GM23338 (cell line): ENCODE measurements around the gene MGAT5. TPM values are rescaled to one million over a fixed set of nuclear protein-coding genes. Genes with fewer than 3 reads are reported as not detected.

Source experiments
- ATAC-seq: fragments of 200-7000 bp; cut with Tn5 transposase; 3 replicates; pipeline ENCODE4 v1.9.1; 2020
- DNase-seq: peaks from one replicate; pipeline ENCODE4 v3.0.0-alpha.2; 2015; ENCODE audit warnings: low spot score
- H2AFZ ChIP-seq: fragments of 200-600 bp; sonication (generic); 2 replicates; pipeline ENCODE4 v1.8.0; 2016; ENCODE audit warnings: antibody characterized with exemption, mild to moderate bottlenecking, moderate library complexity
- H3F3A ChIP-seq: fragments of 200-600 bp; sonication (generic); replicated peaks from 2 replicates; pipeline ENCODE4 v1.8.0; 2017; ENCODE audit warnings: antibody characterized with exemption, mixed run types, low read depth
- H3K27ac ChIP-seq: fragments of 200-600 bp; sonication (generic); 2 replicates; pipeline ENCODE4 v1.6.1; 2016; ENCODE audit warnings: low read depth
- H3K27me3 ChIP-seq: fragments of 200-600 bp; sonication (generic); 2 replicates; pipeline ENCODE4 v1.8.0; 2016; ENCODE audit warnings: mild to moderate bottlenecking, mixed run types, moderate library complexity; ENCODE audit not compliant: insufficient read depth
- H3K36me3 ChIP-seq: fragments of 200-600 bp; sonication (generic); 2 replicates; pipeline ENCODE4 v1.8.0; 2016; ENCODE audit warnings: mild to moderate bottlenecking; ENCODE audit not compliant: insufficient read depth
- H3K4me1 ChIP-seq: fragments of 200-600 bp; sonication (generic); 2 replicates; pipeline ENCODE4 v1.8.0; 2016; ENCODE audit warnings: mild to moderate bottlenecking, moderate library complexity; ENCODE audit not compliant: insufficient read depth
- H3K4me2 ChIP-seq: fragments of 200-600 bp; sonication (generic); 2 replicates; pipeline ENCODE4 v1.7.1; 2017; ENCODE audit warnings: mixed run types
- H3K4me3 ChIP-seq: fragments of 200-600 bp; sonication (generic); 2 replicates; pipeline ENCODE4 v1.6.1; 2016; ENCODE audit warnings: mixed run types
- H3K79me2 ChIP-seq: fragments of 200-600 bp; sonication (generic); replicated peaks from 2 replicates; pipeline ENCODE4 v1.8.0; 2017; ENCODE audit warnings: mild to moderate bottlenecking; ENCODE audit not compliant: insufficient read depth
- H3K9me2 ChIP-seq: fragments of 200-600 bp; sonication (generic); 2 replicates; pipeline ENCODE4 v1.8.0; 2017; ENCODE audit not compliant: insufficient read depth
- H4K20me1 ChIP-seq: fragments of 200-600 bp; sonication (generic); replicated peaks from 2 replicates; pipeline ENCODE4 v1.8.0; 2017; ENCODE audit warnings: mild to moderate bottlenecking; ENCODE audit not compliant: insufficient read depth
- H3K27ac Mint-ChIP-seq: 2 replicates; pipeline ENCODE4 v1.8.0; 2020; ENCODE audit warnings: inconsistent platforms, mild to moderate bottlenecking, moderate library complexity, mixed read lengths
- H3K27me3 Mint-ChIP-seq: 3 replicates; pipeline ENCODE4 v1.8.0; 2022; ENCODE audit warnings: low read depth, mild to moderate bottlenecking, moderate library complexity, mixed read lengths, inconsistent platforms; ENCODE audit not compliant: insufficient read depth, poor library complexity
- H3K36me3 Mint-ChIP-seq: 3 replicates; pipeline ENCODE4 v1.8.0; 2021; ENCODE audit warnings: low read depth, mild to moderate bottlenecking, inconsistent platforms, moderate library complexity, mixed read lengths
- H3K4me1 Mint-ChIP-seq: 3 replicates; pipeline ENCODE4 v1.8.0; 2020; ENCODE audit warnings: mild to moderate bottlenecking, inconsistent platforms, mixed read lengths
- H3K4me3 Mint-ChIP-seq: 3 replicates; pipeline ENCODE4 v1.8.0; 2021; ENCODE audit warnings: moderate library complexity, mild to moderate bottlenecking, inconsistent platforms, mixed read lengths
- H3K9me3 Mint-ChIP-seq: 3 replicates; pipeline ENCODE4 v1.8.0; 2020; ENCODE audit warnings: moderate library complexity, mild to moderate bottlenecking, inconsistent platforms, mixed read lengths
- ETS1 ChIP-seq: IDR thresholded peaks from 2 replicates; pipeline ENCODE4 v1.6.1; 2016; ENCODE audit warnings: antibody characterized with exemption
- EZH2phosphoT487 ChIP-seq: fragments of 200-600 bp; sonication (generic); IDR thresholded peaks from one replicate; pipeline ENCODE4 v1.8.1; 2018; ENCODE audit warnings: antibody characterized with exemption; ENCODE audit not compliant: unreplicated experiment
- NANOG ChIP-seq: IDR thresholded peaks from 2 replicates; pipeline ENCODE4 v1.6.1; 2016; ENCODE audit warnings: antibody characterized with exemption, borderline replicate concordance
- POLR2AphosphoS5 ChIP-seq: IDR thresholded peaks from 2 replicates; pipeline ENCODE4 v1.6.1; 2016; ENCODE audit warnings: antibody characterized with exemption, low read depth
- STAT1 ChIP-seq: IDR thresholded peaks from one replicate; pipeline ENCODE4 v1.6.1; 2016; ENCODE audit warnings: antibody characterized with exemption; ENCODE audit not compliant: unreplicated experiment
- ZNF331 ChIP-seq: fragments of 250-450 bp; sonication (Bioruptor Pico); IDR thresholded peaks from 2 replicates; pipeline ENCODE4 v1.5.0; 2020; ENCODE audit warnings: low read depth, mild to moderate bottlenecking, moderate library complexity
- polyA plus RNA-seq: library from polyadenylated mRNA; unstranded; fragments of >200 nt; fragmentation: Nextera tagmentation; extraction: Ambion mirVana; gene quantifications from 2 replicates; pipeline ENCODE4 v1.2.1, GENCODE V29; 2016
- total RNA-seq: library from RNA; depleted of rRNA; stranded (reverse); fragments of >200 nt; shearing (Covaris generic); gene quantifications from 2 replicates; pipeline ENCODE4 v1.2.3, GENCODE V29; 2014
- TF ChIP-seq, protein P1 (sequence below), 2 experiments: fragments of 200-600 bp in 1 of 2; sonication (generic) in 1 of 2; conservative IDR thresholded peaks; 2 replicates each; pipeline versions ENCODE4 v1.5.1 to v1.6.1; 2016 to 2017; ENCODE audit warnings: antibody characterized with exemption in 2 of 2, low read depth in 2 of 2, mild to moderate bottlenecking in 2 of 2, moderate library complexity in 1 of 2
- TF ChIP-seq, protein P2 (sequence below): fragments of 250-450 bp; sonication (Bioruptor Pico); IDR thresholded peaks from 2 replicates; pipeline ENCODE4 v1.5.0; 2020; ENCODE audit warnings: mild to moderate bottlenecking, moderate library complexity

The MGAT5 gene
- total and polyA plus RNA-seq, 2 experiments from 2014 or later, result 4.6 to 27.6 TPM

DNA sequence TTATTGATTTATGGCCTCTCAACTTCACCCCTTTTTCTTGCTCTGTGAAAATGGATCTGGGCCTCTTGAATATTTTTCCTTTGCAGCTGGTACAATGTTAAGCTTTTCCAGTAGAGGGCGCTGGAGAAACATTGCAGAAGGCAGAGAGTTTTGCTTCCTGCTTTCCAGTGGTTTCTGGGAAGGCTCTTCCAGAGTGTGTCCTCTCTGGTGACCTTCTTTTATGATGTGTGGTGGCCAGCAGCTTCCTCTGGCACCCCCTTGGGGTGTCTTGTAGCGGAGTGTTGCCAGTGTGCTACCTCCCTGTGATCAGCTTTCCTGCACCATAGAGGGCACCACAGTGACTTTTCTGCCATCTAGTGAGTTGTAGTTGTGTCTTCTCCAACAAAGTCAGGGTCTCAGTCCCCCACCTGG lies 25.4 kb upstream of the MGAT5 start:
- no peak overlapping the region for H3K27ac Mint-ChIP-seq
- Histone ChIP-seq H3K4me3 (no peak overlapping the region), H2AFZ (no peak overlapping the region), H4K20me1 (no peaks in the 10 kb centered on the region; the same call in 1 of the 2 replicates), H3K27ac (no peak overlapping the region), H3K27me3 (no peaks in the 10 kb centered on the region), H3K36me3 (peaks cover 11% of the 10 kb centered on the region; the same call in 1 of the 2 replicates), H3F3A (no peaks in the 10 kb centered on the region), H3K4me1 (peaks cover 11% of the 10 kb centered on the region; the same call in 1 of the 2 replicates), H3K4me2 (no peak overlapping the region), H3K9me2 (0 out of 2 replicates have a peak, but pooled peaks cover 3% of the 10 kb centered on the region), H3K79me2 (peaks cover 82% of the 10 kb centered on the region)
- TF ChIP-seq ZNF331 (CRISPR knock-in tag) (no peak), ETS1 (no peak), POLR2AphosphoS5 (no peak), STAT1 (no peak), NANOG (no peak), EZH2phosphoT487 (no peak)
- TF ChIP-seq, protein P1, sequence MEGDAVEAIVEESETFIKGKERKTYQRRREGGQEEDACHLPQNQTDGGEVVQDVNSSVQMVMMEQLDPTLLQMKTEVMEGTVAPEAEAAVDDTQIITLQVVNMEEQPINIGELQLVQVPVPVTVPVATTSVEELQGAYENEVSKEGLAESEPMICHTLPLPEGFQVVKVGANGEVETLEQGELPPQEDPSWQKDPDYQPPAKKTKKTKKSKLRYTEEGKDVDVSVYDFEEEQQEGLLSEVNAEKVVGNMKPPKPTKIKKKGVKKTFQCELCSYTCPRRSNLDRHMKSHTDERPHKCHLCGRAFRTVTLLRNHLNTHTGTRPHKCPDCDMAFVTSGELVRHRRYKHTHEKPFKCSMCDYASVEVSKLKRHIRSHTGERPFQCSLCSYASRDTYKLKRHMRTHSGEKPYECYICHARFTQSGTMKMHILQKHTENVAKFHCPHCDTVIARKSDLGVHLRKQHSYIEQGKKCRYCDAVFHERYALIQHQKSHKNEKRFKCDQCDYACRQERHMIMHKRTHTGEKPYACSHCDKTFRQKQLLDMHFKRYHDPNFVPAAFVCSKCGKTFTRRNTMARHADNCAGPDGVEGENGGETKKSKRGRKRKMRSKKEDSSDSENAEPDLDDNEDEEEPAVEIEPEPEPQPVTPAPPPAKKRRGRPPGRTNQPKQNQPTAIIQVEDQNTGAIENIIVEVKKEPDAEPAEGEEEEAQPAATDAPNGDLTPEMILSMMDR (conservative IDR thresholded peaks at IDR 0.05; ENCODE audit: low read depth in 2 of 2), result peak; percentile 53 to 76
- TF ChIP-seq, protein P2, sequence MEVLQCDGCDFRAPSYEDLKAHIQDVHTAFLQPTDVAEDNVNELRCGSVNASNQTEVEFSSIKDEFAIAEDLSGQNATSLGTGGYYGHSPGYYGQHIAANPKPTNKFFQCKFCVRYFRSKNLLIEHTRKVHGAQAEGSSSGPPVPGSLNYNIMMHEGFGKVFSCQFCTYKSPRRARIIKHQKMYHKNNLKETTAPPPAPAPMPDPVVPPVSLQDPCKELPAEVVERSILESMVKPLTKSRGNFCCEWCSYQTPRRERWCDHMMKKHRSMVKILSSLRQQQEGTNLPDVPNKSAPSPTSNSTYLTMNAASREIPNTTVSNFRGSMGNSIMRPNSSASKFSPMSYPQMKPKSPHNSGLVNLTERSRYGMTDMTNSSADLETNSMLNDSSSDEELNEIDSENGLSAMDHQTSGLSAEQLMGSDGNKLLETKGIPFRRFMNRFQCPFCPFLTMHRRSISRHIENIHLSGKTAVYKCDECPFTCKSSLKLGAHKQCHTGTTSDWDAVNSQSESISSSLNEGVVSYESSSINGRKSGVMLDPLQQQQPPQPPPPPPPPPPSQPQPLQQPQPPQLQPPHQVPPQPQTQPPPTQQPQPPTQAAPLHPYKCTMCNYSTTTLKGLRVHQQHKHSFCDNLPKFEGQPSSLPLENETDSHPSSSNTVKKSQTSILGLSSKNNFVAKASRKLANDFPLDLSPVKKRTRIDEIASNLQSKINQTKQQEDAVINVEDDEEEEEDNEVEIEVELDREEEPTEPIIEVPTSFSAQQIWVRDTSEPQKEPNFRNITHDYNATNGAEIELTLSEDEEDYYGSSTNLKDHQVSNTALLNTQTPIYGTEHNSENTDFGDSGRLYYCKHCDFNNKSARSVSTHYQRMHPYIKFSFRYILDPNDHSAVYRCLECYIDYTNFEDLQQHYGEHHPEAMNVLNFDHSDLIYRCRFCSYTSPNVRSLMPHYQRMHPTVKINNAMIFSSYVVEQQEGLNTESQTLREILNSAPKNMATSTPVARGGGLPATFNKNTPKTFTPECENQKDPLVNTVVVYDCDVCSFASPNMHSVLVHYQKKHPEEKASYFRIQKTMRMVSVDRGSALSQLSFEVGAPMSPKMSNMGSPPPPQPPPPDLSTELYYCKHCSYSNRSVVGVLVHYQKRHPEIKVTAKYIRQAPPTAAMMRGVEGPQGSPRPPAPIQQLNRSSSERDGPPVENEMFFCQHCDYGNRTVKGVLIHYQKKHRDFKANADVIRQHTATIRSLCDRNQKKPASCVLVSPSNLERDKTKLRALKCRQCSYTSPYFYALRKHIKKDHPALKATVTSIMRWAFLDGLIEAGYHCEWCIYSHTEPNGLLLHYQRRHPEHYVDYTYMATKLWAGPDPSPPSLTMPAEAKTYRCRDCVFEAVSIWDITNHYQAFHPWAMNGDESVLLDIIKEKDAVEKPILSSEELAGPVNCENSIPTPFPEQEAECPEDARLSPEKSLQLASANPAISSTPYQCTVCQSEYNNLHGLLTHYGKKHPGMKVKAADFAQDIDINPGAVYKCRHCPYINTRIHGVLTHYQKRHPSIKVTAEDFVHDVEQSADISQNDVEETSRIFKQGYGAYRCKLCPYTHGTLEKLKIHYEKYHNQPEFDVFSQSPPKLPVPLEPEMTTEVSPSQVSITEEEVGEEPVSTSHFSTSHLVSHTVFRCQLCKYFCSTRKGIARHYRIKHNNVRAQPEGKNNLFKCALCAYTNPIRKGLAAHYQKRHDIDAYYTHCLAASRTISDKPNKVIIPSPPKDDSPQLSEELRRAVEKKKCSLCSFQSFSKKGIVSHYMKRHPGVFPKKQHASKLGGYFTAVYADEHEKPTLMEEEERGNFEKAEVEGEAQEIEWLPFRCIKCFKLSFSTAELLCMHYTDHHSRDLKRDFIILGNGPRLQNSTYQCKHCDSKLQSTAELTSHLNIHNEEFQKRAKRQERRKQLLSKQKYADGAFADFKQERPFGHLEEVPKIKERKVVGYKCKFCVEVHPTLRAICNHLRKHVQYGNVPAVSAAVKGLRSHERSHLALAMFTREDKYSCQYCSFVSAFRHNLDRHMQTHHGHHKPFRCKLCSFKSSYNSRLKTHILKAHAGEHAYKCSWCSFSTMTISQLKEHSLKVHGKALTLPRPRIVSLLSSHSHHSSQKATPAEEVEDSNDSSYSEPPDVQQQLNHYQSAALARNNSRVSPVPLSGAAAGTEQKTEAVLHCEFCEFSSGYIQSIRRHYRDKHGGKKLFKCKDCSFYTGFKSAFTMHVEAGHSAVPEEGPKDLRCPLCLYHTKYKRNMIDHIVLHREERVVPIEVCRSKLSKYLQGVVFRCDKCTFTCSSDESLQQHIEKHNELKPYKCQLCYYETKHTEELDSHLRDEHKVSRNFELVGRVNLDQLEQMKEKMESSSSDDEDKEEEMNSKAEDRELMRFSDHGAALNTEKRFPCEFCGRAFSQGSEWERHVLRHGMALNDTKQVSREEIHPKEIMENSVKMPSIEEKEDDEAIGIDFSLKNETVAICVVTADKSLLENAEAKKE (CRISPR knock-in tag), result peak; percentile 42; the same call in 1 of the 2 replicates
- peaks cover 33% of the 10 kb centered on the region for H3K36me3 Mint-ChIP-seq
- peaks cover 33% of the 10 kb centered on the region for H3K9me3 Mint-ChIP-seq
- no peak overlapping the region for H3K4me3 Mint-ChIP-seq
- DNase-seq (peak; percentile 50), ATAC-seq (no peak)
- H3K4me1 Mint-ChIP-seq, result peaks cover 9% of the 10 kb centered on the region
- H3K27me3 Mint-ChIP-seq, result peaks cover 4% of the 10 kb centered on the region
